Loucy (cell line): ENCODE results near the gene TBX3.

Source experiments
- H2AFZ ChIP-seq: fragments of 200-600 bp; sonication (generic); 2 replicates; pipeline ENCODE4 v1.6.0; 2016; ENCODE audit warnings: antibody characterized with exemption, mild to moderate bottlenecking, low read length, moderate library complexity
- H3F3A ChIP-seq: fragments of 200-600 bp; 2 replicates; pipeline ENCODE4 v1.6.0; 2016; ENCODE audit warnings: antibody characterized with exemption, low read depth, mild to moderate bottlenecking
- H3K27me3 ChIP-seq: fragments of 200-600 bp; sonication (generic); 2 replicates; pipeline ENCODE4 v1.6.1; 2014; ENCODE audit warnings: low read length, mild to moderate bottlenecking; ENCODE audit not compliant: insufficient read depth, poor library complexity, severe bottlenecking
- H3K36me3 ChIP-seq: fragments of 200-600 bp; sonication (generic); 2 replicates; pipeline ENCODE4 v1.6.1; 2016; ENCODE audit warnings: low read length; ENCODE audit not compliant: insufficient read depth
- H3K4me1 ChIP-seq: fragments of 200-600 bp; sonication (generic); 2 replicates; pipeline ENCODE4 v1.5.1; 2014; ENCODE audit warnings: low read length, mild to moderate bottlenecking; ENCODE audit not compliant: insufficient read depth, poor library complexity, severe bottlenecking
- H3K4me2 ChIP-seq: fragments of 200-600 bp; sonication (generic); 2 replicates; pipeline ENCODE4 v1.6.0; 2014; ENCODE audit warnings: antibody characterized with exemption, low read length, low read depth, mild to moderate bottlenecking; ENCODE audit not compliant: poor library complexity, severe bottlenecking
- H3K4me3 ChIP-seq: fragments of 200-600 bp; sonication (generic); 2 replicates; pipeline ENCODE4 v1.5.1; 2014; ENCODE audit warnings: low read length, mild to moderate bottlenecking, mixed read lengths; ENCODE audit not compliant: poor library complexity, severe bottlenecking
- H3K79me2 ChIP-seq: fragments of 200-600 bp; sonication (generic); 2 replicates; pipeline ENCODE4 v1.6.1; 2014; ENCODE audit warnings: low read length; ENCODE audit not compliant: insufficient read depth
- H3K9ac ChIP-seq: fragments of 200-600 bp; sonication (generic); 2 replicates; pipeline ENCODE4 v1.6.0; 2014; ENCODE audit warnings: mild to moderate bottlenecking, low read depth, low read length, moderate library complexity; ENCODE audit not compliant: poor library complexity, severe bottlenecking
- H3K9me2 ChIP-seq: fragments of 200-600 bp; sonication (generic); replicated peaks from 2 replicates; pipeline ENCODE4 v1.6.1; 2016; ENCODE audit warnings: low read depth, low read length, mixed read lengths
- H3K9me3 ChIP-seq: fragments of 200-600 bp; sonication (generic); 2 replicates; pipeline ENCODE4 v1.6.1; 2014; ENCODE audit warnings: mild to moderate bottlenecking, antibody characterized with exemption, low read length, low read depth; ENCODE audit not compliant: insufficient read depth
- H4K20me1 ChIP-seq: fragments of 200-600 bp; sonication (generic); 2 replicates; pipeline ENCODE4 v1.6.0; 2014; ENCODE audit warnings: antibody characterized with exemption, low read length, mild to moderate bottlenecking; ENCODE audit not compliant: insufficient read depth, poor library complexity, severe bottlenecking
- EZH2phosphoT487 ChIP-seq: fragments of 200-600 bp; IDR thresholded peaks from 2 replicates; pipeline ENCODE4 v1.6.1; 2018; ENCODE audit warnings: antibody characterized with exemption, mild to moderate bottlenecking, moderate library complexity, borderline replicate concordance
- TF ChIP-seq, protein P1 (sequence below): fragments of 200-600 bp; sonication (generic); conservative IDR thresholded peaks from 2 replicates; pipeline ENCODE4 v1.5.1; 2014; ENCODE audit warnings: mild to moderate bottlenecking, antibody characterized with exemption, low read length

Gene TBX3

DNA sequence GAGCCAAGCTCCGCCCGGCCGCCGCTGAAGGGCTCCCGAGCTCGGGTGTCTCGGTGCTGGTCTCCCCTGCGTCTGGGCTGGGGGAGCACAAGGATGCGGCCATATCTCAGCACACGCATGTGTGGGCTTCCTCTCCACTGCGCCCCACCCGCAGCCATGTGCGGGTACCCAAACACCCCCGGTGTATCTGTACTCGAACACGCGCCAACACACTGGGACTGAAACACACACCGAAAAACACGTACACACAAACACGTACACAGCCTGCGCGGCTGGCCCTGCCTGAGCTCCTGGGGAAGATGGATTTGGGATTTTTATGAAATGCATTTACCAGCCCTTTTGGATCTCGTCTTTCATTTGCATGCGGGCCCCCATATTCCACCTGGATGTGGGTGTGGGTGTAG, 897 bp upstream of the TBX3 start:
- H3K4me3 ChIP-seq, result no peak overlapping the region
- H3F3A ChIP-seq, result no peaks in the 10 kb centered on the region
- peaks cover 6% of the 10 kb centered on the region; the same call in 1 of the 2 replicates for H3K9me3 ChIP-seq
- no peaks in the 10 kb centered on the region for H3K36me3 ChIP-seq
- H4K20me1 ChIP-seq, result no peaks in the 10 kb centered on the region
- no peaks in the 10 kb centered on the region for H3K9me2 ChIP-seq
- H3K9ac ChIP-seq, result no peak overlapping the region
- H3K4me1 ChIP-seq, result no peaks in the 10 kb centered on the region
- no peak overlapping the region for H2AFZ ChIP-seq
- no peak overlapping the region for H3K4me2 ChIP-seq
- H3K79me2 ChIP-seq, result no peaks in the 10 kb centered on the region
- no peaks in the 10 kb centered on the region for H3K27me3 ChIP-seq
- TF ChIP-seq EZH2phosphoT487, result no peak
- TF ChIP-seq, protein P1, sequence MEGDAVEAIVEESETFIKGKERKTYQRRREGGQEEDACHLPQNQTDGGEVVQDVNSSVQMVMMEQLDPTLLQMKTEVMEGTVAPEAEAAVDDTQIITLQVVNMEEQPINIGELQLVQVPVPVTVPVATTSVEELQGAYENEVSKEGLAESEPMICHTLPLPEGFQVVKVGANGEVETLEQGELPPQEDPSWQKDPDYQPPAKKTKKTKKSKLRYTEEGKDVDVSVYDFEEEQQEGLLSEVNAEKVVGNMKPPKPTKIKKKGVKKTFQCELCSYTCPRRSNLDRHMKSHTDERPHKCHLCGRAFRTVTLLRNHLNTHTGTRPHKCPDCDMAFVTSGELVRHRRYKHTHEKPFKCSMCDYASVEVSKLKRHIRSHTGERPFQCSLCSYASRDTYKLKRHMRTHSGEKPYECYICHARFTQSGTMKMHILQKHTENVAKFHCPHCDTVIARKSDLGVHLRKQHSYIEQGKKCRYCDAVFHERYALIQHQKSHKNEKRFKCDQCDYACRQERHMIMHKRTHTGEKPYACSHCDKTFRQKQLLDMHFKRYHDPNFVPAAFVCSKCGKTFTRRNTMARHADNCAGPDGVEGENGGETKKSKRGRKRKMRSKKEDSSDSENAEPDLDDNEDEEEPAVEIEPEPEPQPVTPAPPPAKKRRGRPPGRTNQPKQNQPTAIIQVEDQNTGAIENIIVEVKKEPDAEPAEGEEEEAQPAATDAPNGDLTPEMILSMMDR, result no peak

DNA sequence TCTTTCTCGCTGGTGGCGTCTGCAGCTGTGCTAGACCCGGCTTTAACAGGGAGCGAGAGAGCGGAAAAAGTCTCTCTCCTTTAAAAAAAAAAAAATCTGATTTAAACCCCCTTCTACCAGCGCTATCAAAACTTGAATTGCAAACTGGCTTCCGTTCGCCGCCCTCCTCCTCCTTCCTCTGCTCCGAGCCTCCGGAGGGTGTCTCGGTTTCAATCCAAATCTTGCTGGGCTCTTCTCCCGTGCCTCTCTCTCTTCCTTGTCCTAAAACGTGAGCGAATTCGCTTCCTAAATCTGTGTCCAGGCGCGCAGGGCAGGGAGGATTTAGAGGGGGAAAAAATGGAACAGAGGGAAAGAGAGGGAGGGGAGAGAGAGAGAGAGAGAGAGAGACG, 272 bp downstream of the TBX3 start:
- peaks cover 6% of the 10 kb centered on the region; the same call in 1 of the 2 replicates for H3K9me3 ChIP-seq
- no peaks in the 10 kb centered on the region for H3K9me2 ChIP-seq
- H3F3A ChIP-seq, result no peaks in the 10 kb centered on the region
- no peaks in the 10 kb centered on the region for H3K36me3 ChIP-seq
- H3K9ac ChIP-seq, result no peak overlapping the region
- TF ChIP-seq, protein P1, result no peak
- no peak for TF ChIP-seq EZH2phosphoT487
- H3K4me3 ChIP-seq, result no peak overlapping the region
- H3K4me2 ChIP-seq, result no peak overlapping the region
- no peak overlapping the region for H2AFZ ChIP-seq
- H3K27me3 ChIP-seq, result no peaks in the 10 kb centered on the region
- no peaks in the 10 kb centered on the region for H4K20me1 ChIP-seq
- no peaks in the 10 kb centered on the region for H3K4me1 ChIP-seq
- no peaks in the 10 kb centered on the region for H3K79me2 ChIP-seq

DNA sequence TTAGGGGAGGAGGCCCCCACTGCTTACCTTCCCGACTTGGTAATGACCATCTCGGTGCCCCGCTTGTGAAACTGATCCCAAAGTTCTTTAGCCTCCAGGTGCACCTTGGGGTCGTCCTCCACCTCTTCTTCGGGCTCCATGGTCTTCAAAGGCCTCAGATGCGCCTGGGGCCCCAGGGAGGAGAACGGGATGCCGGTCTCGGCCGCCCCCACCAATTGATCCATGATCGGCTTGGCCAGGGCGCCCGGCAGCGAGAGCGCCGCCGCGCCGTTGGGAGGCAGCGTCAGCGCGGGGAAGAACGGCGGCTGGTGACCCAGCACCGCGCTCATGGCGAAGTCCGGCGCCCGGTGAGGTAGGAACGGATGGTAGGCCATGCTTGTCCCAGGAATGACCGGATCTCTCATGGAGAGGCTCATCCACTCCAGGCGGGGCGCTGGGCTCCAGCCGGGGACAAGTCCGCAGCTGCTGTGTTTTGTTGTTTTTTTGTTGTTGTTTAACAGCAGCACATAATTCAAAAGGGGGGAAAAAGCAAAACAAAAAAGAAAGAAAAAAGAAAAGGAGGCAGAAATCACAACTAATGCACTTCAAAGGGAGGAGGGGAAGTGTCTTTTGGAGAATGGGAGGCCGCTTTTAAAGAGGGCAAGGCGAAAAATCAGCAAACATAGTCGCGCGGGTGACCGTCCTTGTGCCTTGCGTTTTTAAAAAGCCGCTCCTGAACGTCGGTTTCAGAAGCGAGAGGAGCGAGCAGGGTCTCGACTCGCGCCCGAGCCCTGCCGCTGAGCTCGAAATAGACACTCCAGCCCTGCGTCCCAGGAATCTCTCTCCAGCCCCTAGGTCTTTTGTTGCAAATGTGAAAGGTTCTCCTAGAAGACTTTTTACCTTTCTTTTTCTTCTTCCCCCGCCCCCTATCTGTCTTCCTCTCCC, 928 bp downstream of the TBX3 start:
- no peak overlapping the region for H3K9ac ChIP-seq
- no peaks in the 10 kb centered on the region for H3K27me3 ChIP-seq
- H4K20me1 ChIP-seq, result no peaks in the 10 kb centered on the region
- no peaks in the 10 kb centered on the region for H3K9me2 ChIP-seq
- no peak overlapping the region for H2AFZ ChIP-seq
- H3K4me2 ChIP-seq, result no peak overlapping the region
- H3F3A ChIP-seq, result no peaks in the 10 kb centered on the region
- H3K9me3 ChIP-seq, result peaks cover 6% of the 10 kb centered on the region; the same call in 1 of the 2 replicates
- H3K79me2 ChIP-seq, result no peaks in the 10 kb centered on the region
- H3K4me1 ChIP-seq, result no peaks in the 10 kb centered on the region
- no peaks in the 10 kb centered on the region for H3K36me3 ChIP-seq
- no peak for TF ChIP-seq EZH2phosphoT487
- TF ChIP-seq, protein P1, result no peak
- no peak overlapping the region for H3K4me3 ChIP-seq
